ENCODE measurements around the gene IFI27. TPM values are rescaled to one million over a fixed set of nuclear protein-coding genes. Genes with fewer than 3 reads are reported as not detected.

Gene IFI27
- total and polyA plus RNA-seq, 4 donors: 94.1 to 883 (median 378) TPM

- TF ChIP-seq, protein P1, sequence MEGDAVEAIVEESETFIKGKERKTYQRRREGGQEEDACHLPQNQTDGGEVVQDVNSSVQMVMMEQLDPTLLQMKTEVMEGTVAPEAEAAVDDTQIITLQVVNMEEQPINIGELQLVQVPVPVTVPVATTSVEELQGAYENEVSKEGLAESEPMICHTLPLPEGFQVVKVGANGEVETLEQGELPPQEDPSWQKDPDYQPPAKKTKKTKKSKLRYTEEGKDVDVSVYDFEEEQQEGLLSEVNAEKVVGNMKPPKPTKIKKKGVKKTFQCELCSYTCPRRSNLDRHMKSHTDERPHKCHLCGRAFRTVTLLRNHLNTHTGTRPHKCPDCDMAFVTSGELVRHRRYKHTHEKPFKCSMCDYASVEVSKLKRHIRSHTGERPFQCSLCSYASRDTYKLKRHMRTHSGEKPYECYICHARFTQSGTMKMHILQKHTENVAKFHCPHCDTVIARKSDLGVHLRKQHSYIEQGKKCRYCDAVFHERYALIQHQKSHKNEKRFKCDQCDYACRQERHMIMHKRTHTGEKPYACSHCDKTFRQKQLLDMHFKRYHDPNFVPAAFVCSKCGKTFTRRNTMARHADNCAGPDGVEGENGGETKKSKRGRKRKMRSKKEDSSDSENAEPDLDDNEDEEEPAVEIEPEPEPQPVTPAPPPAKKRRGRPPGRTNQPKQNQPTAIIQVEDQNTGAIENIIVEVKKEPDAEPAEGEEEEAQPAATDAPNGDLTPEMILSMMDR (IDR thresholded peaks at IDR 0.05; ENCODE audit: control extremely low read depth, extremely low read depth): no peak
- 76 to 81% methylated on average over 5 of the region's 5 CpGs for WGBS, 2 donors
- no peaks in the 10 kb centered on the region for H3K9me3 ChIP-seq (ENCODE audit: control insufficient read depth in 4 of 4, insufficient read depth in 3 of 4, low read length in 3 of 4)
- no peak overlapping the region for H3K27ac ChIP-seq (ENCODE audit: low read depth in 1 of 2, low read length in 1 of 2)
- H3K4me3 ChIP-seq: no peak overlapping the region
- peaks cover 0 to 7% (median 3%) of the 10 kb centered on the region in 3 donors for H3K27me3 ChIP-seq (ENCODE audit: control insufficient read depth in 3 of 3, insufficient read depth in 3 of 3, low read length in 2 of 3)
- no peak overlapping the region for H3K9ac ChIP-seq (ENCODE audit: insufficient read depth in 1 of 2, low read length in 2 of 2)
- ATAC-seq (ENCODE audit: insufficient read depth, low FRiP score): no peak
- no peaks in the 10 kb centered on the region for H3K36me3 ChIP-seq (ENCODE audit: control insufficient read depth in 4 of 4, insufficient read depth in 4 of 4, low read length in 4 of 4)
- no peak for DNase-seq
- peaks cover 0 to 14% (median 5%) of the 10 kb centered on the region in 5 donors for H3K4me1 ChIP-seq (ENCODE audit: control insufficient read depth in 5 of 5, insufficient read depth in 5 of 5, low read length in 5 of 5)
Measured at GRCh38 chr14:94162466-94162865, 51.9 kb downstream of the IFI27 start.

- H3K4me1 ChIP-seq (ENCODE audit: control insufficient read depth in 5 of 5, insufficient read depth in 5 of 5, low read length in 5 of 5): peaks cover 0 to 14% (median 5%) of the 10 kb centered on the region in 5 donors
- H3K4me3 ChIP-seq: no peak overlapping the region
- no peak overlapping the region for H3K9ac ChIP-seq (ENCODE audit: insufficient read depth in 1 of 2, low read length in 2 of 2)
- DNase-seq (no peak), ATAC-seq (ENCODE audit: insufficient read depth, low FRiP score) (no peak)
- H3K36me3 ChIP-seq (ENCODE audit: control insufficient read depth in 4 of 4, insufficient read depth in 4 of 4, low read length in 4 of 4): no peaks in the 10 kb centered on the region
- H3K27me3 ChIP-seq (ENCODE audit: control insufficient read depth in 3 of 3, insufficient read depth in 3 of 3, low read length in 2 of 3): peaks cover 0 to 7% (median 3%) of the 10 kb centered on the region in 3 donors
- no peak overlapping the region for H3K27ac ChIP-seq (ENCODE audit: low read depth in 1 of 2, low read length in 1 of 2)
- TF ChIP-seq, protein P1 (IDR thresholded peaks at IDR 0.05; ENCODE audit: control extremely low read depth, extremely low read depth): no peak
- WGBS, 2 donors: 60 to 73% methylated on average over 5 of the region's 5 CpGs
- H3K9me3 ChIP-seq (ENCODE audit: control insufficient read depth in 4 of 4, insufficient read depth in 3 of 4, low read length in 3 of 4): no peaks in the 10 kb centered on the region
Measured at GRCh38 chr14:94163796-94164195, 53.3 kb downstream of the IFI27 start.

DNA sequence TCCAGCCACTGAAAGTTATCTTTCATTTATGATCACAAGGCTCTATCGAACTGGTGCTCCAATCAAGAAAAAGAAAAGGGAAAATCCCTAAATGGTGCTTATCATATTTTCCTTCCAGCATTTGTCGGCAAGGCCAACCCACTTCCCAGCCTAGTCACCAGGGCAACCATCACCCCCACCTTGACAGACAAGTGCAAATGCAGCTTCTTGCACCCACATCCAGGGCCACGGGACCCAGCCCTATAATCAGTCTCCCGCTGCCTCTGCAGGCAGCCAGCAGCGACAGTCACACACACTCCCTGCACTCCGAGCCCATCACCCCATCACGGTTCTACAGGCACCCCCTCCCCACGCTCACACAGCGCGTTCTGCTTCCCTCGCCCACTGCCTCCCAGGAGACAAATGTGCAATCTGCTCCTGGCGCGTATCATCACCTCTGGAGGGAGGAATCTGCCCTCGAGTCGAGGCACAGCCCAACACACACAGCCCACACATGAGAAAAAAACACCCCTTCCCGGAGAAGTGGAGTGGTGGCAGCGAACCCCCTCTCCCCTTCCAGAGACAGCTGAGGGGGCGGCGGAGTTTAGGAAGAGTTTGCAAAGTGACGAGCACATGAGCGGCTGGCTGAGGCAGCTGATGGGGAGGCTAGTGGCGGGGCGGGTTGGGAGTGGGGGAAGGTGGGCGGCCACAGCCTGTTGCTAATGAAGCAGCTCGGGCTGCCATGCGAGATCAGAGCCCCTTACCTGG lies 54.3 kb downstream of the IFI27 start:
- Histone ChIP-seq H3K4me3 (no peak overlapping the region), H3K27ac (ENCODE audit: low read depth in 1 of 2, low read length in 1 of 2) (no peak overlapping the region), H3K9ac (ENCODE audit: insufficient read depth in 1 of 2, low read length in 2 of 2) (no peak overlapping the region), H3K27me3 (ENCODE audit: control insufficient read depth in 3 of 3, insufficient read depth in 3 of 3, low read length in 2 of 3) (peaks cover 0 to 7% (median 3%) of the 10 kb centered on the region in 3 donors), H3K9me3 (ENCODE audit: control insufficient read depth in 4 of 4, insufficient read depth in 3 of 4, low read length in 3 of 4) (no peaks in the 10 kb centered on the region), H3K4me1 (ENCODE audit: control insufficient read depth in 5 of 5, insufficient read depth in 5 of 5, low read length in 5 of 5) (peaks cover 0 to 14% (median 5%) of the 10 kb centered on the region in 5 donors), H3K36me3 (ENCODE audit: control insufficient read depth in 4 of 4, insufficient read depth in 4 of 4, low read length in 4 of 4) (no peaks in the 10 kb centered on the region)
- no peak for ATAC-seq (ENCODE audit: insufficient read depth, low FRiP score)
- DNase-seq: peak in 1 of 3 donors; percentile 21
- WGBS, 2 donors: 60 to 66% methylated on average over 25 to 26 of the region's 26 CpGs
- TF ChIP-seq, protein P1 (IDR thresholded peaks at IDR 0.05; ENCODE audit: control extremely low read depth, extremely low read depth): no peak
